GM13977 (cell line): ENCODE data around the gene HERPUD2.
"Not testable (repeated sequence)": the region's sequence is repeated elsewhere in the genome, so short reads cannot be mapped to it uniquely, and the experiment has no call there.

Source experiments
- DNase-seq: peaks from one replicate; pipeline ENCODE4 v3.0.0; 2012; ENCODE audit warnings: low spot score
- in situ Hi-C: fragments of 300-500 bp; cut with MboI; formaldehyde crosslinking; loops from one replicate; pipeline ENCODE4 v1.12.0; 2022; ENCODE audit warnings: low sequenced_read_pairs, low pct_unique_long_range_greater_than_20kb, mixed read lengths, inconsistent platforms; ENCODE audit not compliant: unreplicated experiment
- TF ChIP-seq, protein P1 (sequence below): IDR thresholded peaks from 2 replicates; pipeline ENCODE4 v1.5.1; 2012; ENCODE audit warnings: mild to moderate bottlenecking, control low read depth; ENCODE audit not compliant: insufficient read depth; ENCODE audit errors: extremely low read depth, missing control alignments

HERPUD2 gene

GRCh38 chr7:35670856-35671569 is 23.9 kb downstream of the HERPUD2 start:
- TF ChIP-seq, protein P1, sequence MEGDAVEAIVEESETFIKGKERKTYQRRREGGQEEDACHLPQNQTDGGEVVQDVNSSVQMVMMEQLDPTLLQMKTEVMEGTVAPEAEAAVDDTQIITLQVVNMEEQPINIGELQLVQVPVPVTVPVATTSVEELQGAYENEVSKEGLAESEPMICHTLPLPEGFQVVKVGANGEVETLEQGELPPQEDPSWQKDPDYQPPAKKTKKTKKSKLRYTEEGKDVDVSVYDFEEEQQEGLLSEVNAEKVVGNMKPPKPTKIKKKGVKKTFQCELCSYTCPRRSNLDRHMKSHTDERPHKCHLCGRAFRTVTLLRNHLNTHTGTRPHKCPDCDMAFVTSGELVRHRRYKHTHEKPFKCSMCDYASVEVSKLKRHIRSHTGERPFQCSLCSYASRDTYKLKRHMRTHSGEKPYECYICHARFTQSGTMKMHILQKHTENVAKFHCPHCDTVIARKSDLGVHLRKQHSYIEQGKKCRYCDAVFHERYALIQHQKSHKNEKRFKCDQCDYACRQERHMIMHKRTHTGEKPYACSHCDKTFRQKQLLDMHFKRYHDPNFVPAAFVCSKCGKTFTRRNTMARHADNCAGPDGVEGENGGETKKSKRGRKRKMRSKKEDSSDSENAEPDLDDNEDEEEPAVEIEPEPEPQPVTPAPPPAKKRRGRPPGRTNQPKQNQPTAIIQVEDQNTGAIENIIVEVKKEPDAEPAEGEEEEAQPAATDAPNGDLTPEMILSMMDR: no peak
- no peak for DNase-seq
- in situ Hi-C loops: no loop called here

GRCh38 chr7:35660411-35660810 is 34.5 kb downstream of the HERPUD2 start:
- in situ Hi-C loops, DNase-seq: not testable (repeated sequence)

GRCh38 chr7:35658606-35659201 is 36.2 kb downstream of the HERPUD2 start:
- TF ChIP-seq, protein P1: no peak
- no peak for DNase-seq
- in situ Hi-C loops: no loop called here

- TF ChIP-seq, protein P1: no peak
- no peak for DNase-seq
- in situ Hi-C loops: no loop called here
Observed at GRCh38 chr7:35657125-35657524, 37.8 kb downstream of the HERPUD2 start.

DNA sequence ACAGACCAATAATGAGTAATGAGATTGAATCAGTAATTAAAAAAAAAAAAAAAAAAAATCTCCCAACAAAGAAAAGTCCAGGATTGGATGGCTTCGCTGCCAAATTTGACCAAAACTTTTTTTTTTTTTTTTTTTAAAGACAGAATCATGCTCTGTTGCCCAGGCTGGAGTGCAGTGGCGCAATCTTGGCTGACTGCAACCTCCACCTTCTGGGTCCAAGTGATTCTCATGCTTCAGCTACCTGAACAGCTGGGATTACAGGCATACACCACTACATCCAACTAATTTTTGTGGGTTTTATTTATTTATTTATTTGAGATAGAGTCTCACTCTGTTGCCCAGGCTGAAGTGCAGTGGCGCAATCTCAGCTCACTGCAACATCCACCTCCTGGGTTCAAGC is 40.4 kb downstream of the HERPUD2 start:
- in situ Hi-C loops, DNase-seq: not testable (repeated sequence)

DNA sequence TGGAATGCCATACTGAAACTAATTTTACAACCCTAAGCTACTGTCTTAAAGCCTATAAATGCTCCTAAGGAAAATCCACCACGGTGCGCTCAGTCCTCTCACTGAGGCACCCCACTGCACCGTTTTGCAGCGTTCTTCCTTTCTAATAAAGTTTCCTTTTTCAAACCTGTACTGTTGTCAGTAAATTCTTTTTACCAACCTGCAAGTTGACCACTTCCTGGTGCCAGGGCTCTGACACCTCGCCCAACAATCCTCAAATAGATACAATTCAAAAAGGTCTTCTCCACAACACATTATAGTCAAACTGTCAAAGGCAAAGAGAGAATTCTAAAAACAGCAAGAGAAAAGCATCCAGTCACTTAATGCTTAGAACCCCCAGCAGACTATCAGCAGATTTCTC is 42.8 kb downstream of the HERPUD2 start:
- in situ Hi-C loops: no loop called here
- TF ChIP-seq, protein P1: no peak
- DNase-seq: no peak

- in situ Hi-C loops: no loop called here
- TF ChIP-seq, protein P1: no peak
- DNase-seq: no peak
Observed at GRCh38 chr7:35650751-35651150, 44.2 kb downstream of the HERPUD2 start.

- in situ Hi-C loops: no loop called here
- TF ChIP-seq, protein P1: no peak
Observed at GRCh38 chr7:35649711-35650110, 45.2 kb downstream of the HERPUD2 start.

More at GRCh38 chr7:35649711-35650110, 45.2 kb downstream of the HERPUD2 start:
- DNase-seq: no peak
